NCI-H1092 treated with DMSO at 0.1 percent for 48 hours (cell line): ENCODE measurements around the gene BICDL2.

Source experiments
- DNase-seq: peaks from one replicate; lab custom pipeline; 2025; lab: John Stamatoyannopoulos, UW

BICDL2 gene

DNA sequence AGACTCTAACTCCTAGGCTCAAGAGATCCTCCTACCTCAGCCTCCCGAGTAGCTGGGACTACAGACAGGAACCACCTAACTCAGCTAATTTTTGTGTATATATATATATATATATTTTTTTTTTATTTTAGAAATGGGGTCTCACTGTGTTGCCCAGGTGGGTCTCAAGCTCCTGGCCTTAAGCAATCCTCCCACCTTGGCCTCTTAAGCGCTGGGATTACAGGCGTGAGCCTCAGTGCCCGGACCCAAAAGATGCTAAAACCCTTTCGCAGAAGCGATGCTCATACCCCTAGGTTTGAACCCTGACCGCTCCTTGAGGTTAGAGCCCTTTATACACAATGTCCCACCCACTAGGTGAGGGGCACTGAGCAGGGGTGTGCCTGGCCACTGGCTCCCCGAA, 26.2 kb downstream of the BICDL2 start:
- no peak for DNase-seq

DNA sequence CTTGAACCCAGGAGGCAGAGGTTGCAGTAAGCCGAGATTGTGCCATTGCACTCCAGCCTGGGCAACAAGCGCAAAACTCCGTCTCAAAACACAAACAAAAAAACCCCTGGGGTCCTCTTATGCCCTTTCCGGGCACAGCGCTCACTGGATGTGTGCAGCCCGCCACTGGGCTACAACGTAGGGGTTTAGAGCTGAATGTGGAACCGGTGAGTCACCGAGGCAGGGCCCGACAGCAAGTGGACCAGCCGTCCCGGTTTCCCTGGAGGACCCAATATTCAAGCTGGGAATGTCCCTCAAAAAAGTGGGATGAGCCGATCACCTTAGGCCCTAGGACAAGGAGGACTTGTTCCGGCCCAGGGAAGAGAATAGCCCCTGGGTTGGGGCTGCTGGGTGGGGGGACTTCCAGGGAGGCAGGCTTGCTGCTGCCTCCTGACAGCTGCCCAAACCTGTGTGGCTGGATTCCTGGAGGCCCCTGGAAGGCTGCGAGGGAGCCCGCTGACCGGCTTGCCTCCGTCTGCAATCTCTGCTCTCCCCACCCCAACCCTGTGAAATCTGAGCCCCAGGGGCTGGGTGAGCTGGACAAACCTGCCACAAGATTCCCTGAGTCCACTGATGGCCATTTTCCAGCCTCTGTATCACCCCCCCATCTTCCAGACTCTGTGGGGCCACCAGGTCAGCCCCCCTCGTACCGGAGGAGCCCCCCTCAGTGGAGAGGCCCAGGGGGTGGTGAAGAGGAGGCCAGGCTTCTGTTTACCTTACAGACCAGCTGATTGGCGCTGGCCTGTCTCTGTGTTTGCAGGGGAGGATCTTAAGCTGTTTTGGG, 27.0 kb downstream of the BICDL2 start:
- DNase-seq, result no peak

DNA sequence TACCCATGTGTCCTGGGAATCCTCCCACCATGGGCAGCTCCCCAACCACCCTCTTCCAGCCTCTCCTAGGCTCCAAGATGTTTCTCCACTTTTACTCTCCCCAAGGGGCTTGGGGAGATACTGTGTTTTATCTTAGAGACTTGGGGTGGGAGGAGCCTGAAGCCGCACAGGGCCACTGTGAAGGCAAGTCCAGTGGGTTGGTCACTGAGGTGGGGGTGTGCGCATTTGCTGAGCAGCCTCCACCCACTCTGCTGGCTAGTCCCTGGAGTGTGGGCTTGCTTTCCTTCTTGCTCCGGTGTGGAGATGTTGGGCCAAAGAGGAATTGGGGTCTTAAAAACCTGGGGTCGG, 28.1 kb downstream of the BICDL2 start:
- no peak for DNase-seq

DNA sequence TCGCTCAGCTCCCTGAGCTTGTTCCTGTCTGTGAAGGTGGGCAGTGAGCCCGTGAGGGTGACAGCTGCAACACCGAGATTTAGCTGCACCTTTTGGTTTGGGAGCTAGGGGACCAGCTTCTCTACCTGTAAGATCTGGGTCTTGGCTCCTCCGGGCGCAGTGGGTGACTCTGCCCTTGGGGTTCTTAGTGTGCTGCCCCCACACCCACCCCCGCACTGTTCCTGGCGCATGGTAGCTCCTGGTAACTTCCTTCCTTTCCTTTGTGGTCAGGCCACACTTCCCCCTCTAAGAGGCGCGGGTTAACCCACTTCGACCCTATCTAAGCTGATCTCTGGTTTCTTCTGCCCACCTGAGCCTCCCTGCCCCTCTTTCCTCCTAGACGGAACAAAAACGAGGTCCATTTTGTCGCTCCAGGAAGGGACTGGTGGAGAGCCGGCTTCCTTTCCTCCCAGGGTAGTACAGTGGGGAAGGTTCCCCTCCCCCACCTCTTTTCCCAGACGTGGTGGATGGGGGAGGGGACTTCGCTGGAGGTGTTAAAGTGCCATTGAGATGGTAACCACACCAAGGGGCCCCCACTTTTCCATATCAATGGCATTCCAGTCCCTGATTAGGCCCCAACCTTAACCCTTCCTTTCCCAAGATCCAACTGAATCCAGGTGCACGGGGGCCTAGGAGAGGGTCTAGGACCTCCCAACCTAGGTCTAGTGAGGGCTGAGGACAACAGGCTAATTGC, 28.6 kb downstream of the BICDL2 start:
- DNase-seq, result no peak

DNA sequence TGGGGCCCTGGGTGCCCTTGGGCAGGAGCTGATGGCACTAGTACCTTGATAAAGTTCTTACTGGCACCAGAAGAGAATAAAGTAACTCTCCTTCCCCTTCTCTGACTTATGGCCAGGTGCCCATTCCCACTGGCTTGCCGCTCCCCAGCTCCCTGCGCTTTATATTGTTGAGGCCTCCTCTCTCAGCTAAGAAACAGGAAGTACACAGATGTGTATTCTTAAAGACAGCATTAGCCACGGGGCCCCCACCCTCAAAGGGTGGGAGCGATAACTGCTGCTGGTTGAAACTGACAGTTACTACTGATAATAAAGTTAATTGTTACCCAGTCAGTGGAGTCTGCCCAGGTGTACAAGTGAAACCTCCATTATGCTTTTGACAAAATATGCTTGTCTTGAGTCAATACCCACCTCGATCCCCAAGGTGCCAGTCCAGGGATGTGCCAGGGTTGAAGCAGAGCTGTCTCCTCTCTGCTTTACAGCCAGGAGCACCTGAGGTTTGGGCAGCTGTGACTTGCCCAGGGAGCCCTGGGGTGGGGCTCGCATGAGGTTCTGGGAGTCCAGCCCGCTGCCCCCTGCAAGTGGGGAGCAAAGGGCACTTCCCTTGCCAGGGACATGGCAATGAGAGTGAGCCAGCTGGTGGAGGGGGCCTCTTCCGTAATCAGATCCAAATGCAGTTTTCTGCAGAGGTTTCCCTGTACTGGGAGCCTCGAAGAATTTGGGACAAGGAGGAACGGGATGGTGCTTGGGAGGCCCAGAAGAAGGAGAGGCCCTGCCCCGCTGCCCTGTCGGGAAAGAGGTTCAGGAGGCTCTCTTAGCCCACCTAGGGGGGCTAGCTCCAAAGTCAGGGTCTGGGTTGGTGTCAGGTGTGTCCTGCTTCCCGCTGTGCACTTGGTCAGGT, 29.4 kb downstream of the BICDL2 start:
- no peak for DNase-seq

DNA sequence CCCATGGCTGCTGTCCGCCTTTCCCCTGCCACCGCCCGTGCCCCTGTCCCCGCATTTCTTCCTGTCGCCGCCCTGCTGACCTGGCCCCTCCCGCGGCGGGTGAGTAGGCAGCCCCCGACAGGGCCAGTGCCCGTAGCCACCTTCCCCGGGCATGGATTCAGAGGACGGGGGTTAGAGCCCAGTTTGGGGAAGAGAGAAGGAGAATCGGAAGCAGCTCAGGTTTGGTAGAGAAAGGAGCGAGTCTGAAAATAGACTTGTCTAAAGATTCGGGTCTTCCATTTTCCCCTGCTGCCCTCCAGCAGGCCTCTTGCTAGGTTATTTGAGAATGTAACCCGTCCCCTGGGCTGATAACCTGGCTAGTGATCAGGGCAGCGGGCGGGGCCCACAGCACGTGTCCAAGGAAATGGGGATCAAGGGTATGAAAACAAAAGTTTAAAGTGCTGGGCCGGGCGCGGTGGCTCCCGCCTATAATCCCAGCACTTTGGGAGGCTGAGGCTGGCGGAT, 31.9 kb downstream of the BICDL2 start:
- DNase-seq, result peak; percentile 20

DNA sequence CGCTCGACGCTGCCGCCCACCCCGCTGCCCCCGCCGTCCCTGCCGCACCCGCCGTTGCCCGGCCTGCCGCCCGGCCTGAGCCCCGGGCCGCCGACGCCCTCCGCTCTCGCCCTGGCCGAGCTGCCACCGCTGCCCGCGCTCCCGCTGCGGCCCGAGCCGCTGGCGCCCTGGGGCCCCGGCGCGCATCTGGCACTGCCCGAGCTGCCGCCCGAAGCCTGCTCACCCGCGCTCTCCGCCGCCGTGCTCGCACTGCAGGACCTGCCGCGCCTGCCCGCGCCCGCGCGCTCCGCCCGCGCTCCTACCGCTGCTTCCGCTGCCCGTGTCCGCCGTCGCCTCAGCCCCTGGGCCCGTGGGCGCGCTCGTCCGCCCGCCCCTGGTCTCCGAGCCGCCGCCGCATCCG, 32.4 kb downstream of the BICDL2 start:
- peak; percentile 49 for DNase-seq

DNA sequence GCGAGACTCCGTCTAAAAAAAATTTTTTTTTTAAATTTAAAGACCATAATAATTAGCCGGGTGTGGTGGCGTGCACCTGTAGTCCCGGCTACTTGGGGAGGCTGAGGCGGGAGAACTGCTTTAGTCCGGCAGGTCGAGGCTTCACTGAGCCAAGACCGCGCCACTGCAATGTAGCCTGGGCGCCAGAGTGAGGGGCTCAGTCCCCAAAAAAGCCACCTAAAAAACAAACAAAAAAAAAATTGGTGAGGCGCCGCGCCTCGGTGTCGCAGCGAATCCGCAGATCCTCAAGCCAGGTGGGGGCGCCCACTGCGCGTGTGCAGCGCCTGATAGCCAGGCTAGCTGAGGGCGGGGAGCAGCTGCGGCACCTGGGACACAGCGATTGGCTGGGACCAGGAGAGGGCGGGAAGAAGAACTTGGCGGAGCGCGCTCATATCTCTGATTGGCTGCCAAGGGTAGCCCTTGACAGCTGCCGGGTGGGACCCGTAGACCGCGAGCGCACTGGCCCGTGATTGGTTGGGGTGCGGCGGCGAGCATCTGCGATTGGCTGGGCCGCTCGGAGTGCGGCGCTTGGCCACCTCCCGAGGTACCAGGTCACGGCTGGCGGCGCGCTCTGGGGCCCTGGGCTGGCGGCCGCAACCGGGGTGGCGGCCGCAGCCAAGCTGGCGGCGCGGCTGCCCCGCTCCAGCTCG, 33.0 kb downstream of the BICDL2 start:
- DNase-seq, result peak; percentile 98

DNA sequence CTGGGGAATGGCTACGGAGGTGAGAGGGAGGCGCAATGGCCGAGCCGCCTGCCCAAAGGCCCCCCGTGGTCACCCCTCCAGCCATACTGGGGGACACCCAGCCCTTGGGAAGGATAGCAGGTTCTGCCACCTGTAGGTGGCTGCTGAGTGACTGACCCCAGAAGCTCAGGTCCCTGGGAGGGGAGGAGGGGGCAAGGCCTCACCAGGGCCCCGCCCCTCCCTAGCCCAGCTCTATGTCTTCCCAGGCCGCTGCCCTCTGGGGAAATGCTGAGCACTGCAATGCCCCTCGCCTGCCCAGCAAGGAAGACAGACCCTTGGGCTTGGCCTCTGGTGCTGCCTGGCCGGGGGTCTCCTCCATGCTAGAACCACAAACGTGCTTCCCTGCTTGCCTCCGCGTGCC, 35.4 kb downstream of the BICDL2 start:
- no peak for DNase-seq

DNA sequence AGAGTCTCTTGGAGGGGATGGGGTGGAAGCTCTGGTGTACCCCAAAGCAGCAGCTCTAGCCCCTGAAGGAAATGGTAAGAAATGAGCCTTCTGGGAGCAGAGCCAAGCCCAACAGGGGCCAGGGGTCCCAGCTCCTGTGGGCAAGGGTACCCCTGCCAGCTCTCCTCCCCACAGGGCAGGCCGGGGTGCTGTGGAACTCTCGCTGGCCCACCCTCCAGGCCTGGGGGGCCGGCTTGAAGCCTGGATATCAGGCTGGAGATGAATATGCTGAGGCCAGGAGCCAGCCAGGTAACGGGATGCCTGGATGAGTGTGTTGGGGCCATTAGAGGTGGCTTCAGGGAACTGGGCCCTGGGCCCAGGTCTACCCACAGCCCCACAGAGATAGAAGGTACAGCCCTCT, 36.2 kb downstream of the BICDL2 start:
- DNase-seq, result no peak

DNA sequence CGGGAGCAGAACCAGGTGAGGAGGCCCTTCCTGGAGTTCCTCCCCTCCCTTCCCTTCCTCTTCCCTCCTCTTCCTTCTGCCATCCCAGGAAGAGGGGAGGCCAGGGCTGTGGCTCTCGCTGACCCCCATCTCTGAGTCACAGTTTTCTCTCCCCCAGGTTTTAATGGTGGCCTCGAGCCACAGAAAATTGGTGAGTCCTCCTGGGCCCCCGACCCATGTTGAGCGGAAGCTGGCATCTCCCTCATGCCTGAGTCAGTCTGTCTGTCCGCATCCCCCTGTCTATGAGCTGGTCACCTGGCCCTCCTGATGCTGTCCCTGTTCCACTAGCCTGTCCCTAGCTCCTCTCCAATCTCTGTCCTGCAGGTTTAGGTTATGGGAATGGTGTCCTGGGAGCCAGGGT, 36.8 kb downstream of the BICDL2 start:
- DNase-seq, result no peak

DNA sequence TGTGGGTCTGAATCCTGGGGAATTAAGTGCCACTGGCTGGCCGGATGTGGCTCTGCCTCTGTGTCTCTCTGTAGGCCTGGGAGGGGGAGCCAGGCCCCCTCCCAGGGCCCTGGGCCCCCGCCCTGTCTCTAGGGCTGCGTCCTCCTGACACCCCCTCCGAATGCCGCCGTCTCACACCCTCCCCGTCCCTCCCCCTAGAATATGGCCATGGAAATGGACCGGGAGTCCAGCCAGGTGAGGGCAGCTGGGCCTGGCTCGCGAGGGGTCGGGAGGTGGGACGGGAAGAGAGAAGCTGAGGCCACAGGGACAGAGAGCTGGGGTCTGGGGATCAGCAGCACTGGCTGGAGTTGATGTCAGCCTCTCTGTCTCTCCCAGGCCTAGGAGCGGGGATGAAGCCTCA, 40.4 kb downstream of the BICDL2 start:
- no peak for DNase-seq

DNA sequence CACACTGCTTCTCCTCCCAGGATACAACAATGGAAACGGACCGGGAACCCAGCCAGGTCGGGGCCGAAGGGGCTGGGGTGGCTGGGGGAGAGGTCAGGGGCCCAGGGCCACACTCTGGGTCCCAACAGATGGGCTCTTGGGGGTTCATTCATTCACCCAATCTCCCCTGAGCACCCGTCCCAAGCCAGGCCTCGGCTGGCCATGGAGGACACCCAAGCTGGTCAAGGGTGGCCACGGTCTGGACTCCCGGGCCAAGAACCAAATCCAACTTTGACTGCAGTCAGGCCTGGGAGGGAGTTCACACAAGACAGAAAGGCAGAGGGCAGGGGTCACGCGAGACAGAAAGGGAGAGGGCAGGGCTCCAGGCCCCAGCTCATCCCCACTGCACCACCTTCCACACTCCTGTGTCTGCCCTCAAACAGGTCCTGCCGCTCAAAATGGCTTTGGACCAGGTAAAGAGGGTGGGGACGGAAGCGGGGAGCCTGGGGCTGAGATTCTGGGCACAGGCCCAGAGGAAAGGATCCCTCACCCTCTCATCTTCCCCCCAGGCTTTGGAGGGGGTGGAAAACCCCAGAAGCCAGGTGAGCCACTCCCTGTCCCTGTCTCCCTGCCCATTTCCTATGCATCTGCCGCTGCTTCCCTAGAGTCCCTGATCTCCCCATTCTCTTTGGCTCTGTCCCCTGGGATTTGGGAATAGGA, 44.2 kb downstream of the BICDL2 start:
- no peak for DNase-seq

DNA sequence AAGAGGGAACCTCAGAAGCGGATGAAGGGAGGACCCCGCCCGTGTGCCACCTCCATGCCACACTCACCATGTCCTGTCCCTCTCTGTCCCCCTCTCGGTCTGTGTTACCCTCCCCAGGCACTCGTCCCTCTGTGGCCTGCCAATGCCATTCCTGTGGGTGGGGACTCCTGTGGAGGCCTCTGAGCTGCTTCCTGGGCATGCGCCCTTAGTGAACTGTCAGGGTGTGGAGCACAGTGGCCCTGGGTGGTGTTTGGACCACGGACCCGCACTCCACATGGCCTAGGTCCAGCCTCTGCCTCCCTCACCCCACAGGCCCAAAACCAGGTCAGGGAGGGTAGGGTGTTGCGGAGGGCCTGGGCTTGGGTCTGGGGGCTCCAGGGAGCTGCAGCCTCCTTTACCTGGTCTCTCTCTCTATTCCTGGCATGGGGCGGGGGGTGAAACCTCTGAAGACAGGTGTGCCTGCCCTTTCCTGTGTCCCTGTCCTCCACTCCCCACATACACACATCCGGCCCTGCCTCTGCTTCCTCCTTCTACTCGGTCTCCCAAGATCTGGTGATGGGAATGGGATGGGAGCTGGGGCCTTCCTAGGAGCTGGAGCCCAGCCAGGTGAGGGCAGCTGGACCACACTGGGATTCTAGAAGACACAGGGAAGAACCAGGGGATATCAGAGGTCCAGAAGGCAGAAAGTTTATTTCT, 45.0 kb downstream of the BICDL2 start:
- no peak for DNase-seq

DNA sequence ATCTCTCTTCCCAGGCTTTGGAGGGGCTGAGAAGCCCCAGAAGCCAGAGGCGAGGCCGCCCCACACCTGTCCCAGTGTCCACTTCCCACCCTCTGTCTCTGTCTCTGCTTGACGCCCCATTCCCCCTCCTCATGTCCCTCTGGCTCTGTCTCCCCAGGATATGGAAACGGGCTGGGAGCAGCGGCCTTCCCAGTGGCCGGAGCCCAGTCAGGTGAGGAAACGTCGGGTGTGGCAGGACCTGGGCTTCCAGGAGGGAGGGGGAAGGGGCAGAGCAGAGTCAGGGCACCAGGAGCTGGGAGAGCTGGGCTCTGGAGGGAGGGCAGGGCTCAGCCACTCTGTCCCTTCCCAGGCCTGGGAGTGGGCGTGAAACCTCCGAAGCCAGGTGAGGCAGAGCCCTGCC, 45.9 kb downstream of the BICDL2 start:
- no peak for DNase-seq

DNA sequence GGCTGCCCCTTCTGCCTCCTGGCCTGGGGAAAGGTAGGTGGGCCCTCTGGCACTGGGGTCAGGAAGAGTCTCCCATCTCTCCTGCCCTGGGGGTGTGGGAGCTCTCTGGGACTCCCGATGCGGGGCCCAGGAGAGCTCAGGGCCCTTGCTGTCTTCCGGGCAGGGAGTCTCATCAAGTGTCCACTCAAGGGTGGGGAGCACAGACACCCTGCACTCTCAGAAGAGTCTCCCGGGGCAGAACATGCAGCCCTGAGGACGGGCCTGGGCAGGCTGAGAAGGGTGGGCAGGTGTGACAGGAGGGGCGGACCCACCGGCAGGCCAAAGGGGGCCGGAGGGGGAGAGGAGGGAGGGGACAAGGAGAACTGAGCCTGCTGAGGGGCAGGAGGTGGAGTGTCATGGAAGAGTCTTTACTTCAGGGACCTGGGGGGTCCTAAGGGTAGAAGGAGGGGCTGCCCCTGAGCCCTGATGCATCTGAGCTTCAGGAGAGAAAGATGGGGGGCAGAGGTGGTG, 48.1 kb downstream of the BICDL2 start:
- no peak for DNase-seq

DNA sequence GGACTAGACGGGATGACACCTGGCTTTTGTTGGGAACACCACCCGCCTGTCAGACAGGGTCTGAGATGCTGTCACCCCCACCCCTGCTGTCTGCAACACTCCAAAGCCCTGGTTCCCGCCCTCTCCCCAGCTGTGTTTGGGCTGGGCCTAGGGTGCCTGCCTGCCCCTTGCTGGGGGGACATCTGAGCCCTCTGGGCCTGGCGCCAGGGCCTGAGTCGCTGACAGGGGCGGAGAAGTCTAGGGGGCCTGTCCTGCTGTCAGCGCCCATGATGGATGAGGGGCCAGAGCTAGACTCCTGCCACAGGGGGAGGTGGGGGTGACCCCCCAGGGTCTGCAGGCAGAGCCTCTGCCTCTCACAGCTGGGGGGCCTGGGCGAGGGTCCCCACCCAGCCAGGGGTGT, 48.9 kb downstream of the BICDL2 start:
- DNase-seq, result no peak

DNA sequence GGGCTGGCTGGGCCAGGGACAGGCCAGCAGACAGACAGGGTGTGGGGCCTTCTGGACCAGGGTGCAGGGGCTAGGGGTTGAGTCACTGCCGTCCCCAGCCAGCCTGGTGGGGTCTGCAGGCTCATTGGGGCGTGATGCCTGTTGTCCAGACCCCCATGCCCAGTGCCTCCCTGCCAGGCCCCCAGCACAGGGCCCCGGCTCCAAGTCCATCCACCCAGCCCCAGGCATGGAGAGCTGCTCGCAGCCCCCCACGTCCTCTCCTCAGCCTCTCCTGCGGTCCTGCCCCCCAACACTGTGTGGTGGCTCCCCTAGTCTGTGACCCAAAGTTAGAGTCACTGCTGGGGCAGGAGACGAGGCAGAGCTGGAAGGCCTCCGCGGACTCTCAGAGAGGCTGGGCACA, 49.5 kb downstream of the BICDL2 start:
- DNase-seq, result no peak

DNA sequence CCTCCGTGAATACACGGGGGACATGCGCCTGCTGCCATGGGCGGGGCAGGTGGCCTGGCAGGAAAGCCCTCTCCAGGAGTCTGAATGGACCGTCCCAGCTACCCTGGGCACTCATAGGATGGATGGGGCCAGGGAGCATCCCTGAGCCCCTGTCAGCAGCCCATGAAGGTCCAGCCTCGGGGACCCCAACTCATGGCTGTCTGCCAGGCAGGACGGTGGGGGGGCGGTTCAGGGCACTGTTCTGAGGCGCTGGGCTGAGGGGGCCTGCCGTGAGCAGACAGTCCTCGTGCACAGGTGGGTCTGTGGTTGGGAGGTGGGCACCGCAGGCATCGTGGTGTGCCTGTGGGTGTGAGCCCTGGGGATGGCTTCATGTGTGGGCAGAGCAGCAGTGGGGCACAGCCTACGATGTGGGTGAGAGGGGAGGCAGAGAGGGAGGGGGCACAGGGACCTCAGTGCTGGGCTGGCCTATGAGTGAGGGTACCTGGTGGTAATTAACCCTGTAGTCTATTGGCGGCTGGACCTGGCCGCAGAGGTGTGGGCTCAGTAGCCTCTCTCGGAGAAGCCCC, 50.0 kb downstream of the BICDL2 start:
- DNase-seq, result no peak

DNA sequence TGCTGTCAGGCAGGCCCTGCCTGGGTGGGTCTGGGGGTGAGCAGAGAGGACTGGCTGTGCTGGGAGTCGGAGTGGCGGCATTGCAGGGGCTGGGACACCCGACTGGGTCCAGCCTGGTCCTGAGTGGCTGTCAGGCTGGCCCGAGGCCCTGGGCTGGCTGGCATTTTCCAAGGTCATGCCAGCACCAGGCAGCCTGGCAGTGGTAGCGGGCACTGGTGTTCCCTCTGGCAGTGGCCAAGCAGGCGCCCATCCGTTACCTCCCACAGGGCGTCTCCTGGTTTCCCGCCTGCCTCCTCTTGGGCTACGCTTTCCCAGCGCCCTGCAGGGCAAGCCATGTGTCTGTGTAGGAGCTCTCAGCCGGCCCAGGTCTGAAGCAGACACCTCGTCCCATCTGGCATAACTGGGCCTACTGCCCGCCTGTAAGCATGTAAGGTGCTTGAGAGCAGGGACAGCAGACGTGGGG, 50.8 kb downstream of the BICDL2 start:
- DNase-seq, result no peak
